GM12872 (cell line): ENCODE data around the gene HOXB3.
A peak's percentile ranks its signal among the peaks of the same experiment; 100 is the strongest.

Experiments
- TF ChIP-seq, protein P1 (sequence below): IDR thresholded peaks from 3 replicates; pipeline ENCODE4 v1.5.1; 2011; ENCODE audit warnings: low read depth, mild to moderate bottlenecking, low read length, moderate library complexity; ENCODE audit not compliant: insufficient read depth

The HOXB3 gene

GRCh38 chr17:48502312-48502711 lies 87.7 kb downstream of the HOXB3 start:
- TF ChIP-seq, protein P1, sequence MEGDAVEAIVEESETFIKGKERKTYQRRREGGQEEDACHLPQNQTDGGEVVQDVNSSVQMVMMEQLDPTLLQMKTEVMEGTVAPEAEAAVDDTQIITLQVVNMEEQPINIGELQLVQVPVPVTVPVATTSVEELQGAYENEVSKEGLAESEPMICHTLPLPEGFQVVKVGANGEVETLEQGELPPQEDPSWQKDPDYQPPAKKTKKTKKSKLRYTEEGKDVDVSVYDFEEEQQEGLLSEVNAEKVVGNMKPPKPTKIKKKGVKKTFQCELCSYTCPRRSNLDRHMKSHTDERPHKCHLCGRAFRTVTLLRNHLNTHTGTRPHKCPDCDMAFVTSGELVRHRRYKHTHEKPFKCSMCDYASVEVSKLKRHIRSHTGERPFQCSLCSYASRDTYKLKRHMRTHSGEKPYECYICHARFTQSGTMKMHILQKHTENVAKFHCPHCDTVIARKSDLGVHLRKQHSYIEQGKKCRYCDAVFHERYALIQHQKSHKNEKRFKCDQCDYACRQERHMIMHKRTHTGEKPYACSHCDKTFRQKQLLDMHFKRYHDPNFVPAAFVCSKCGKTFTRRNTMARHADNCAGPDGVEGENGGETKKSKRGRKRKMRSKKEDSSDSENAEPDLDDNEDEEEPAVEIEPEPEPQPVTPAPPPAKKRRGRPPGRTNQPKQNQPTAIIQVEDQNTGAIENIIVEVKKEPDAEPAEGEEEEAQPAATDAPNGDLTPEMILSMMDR, result no peak

GRCh38 chr17:48500435-48501426 lies 89.3 kb downstream of the HOXB3 start:
- TF ChIP-seq, protein P1, result peak; percentile 30; the same call in 1 of the 3 replicates

DNA sequence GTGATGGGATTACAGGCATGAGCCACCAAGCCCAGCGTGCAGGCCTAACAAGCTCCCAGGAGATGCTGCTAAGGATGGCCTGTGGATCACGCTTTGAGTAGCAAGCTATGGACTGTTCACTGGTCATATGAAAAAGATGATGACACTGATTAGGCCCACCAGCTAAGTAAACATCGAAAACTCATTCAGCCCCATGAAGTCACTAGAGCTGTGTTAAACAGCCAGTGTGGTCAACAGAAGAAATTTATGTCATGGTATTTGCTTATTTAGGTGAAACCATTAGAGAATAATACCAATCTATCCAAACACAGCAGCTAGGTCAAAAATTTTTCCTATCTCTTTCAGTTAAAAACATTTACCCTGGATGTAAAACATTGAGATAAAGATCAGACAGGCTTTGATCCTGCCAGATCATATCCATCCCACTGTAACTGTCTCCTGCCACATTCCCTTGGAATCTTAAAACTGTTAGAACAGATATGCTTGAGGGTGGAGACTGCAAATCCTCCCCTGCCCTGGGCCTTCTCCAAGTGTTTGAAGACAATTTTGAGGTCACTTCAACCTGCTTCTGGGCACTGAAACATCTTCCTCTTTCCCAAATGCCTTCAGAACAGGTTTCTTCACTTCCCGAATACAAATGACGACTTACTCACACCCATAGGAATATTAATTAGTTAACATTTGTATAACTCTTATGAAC lies 90.2 kb downstream of the HOXB3 start:
- TF ChIP-seq, protein P1, result no peak

- TF ChIP-seq, protein P1, result no peak
Measured at GRCh38 chr17:48499248-48499647, 90.8 kb downstream of the HOXB3 start.
